GM23248 (cell line): ENCODE data around the gene ACSL6.

Source experiments
- EZH2 ChIP-seq: fragments of 200-600 bp; sonication (generic); IDR thresholded peaks from 2 replicates; pipeline ENCODE4 v1.6.1; 2018; ENCODE audit warnings: antibody characterized with exemption, mild to moderate bottlenecking; ENCODE audit not compliant: insufficient read depth, poor library complexity, severe bottlenecking
- EZH2phosphoT487 ChIP-seq: fragments of 200-600 bp; sonication (generic); IDR thresholded peaks from 2 replicates; pipeline ENCODE4 v1.6.1; 2018; ENCODE audit warnings: antibody characterized with exemption, moderate library complexity, mild to moderate bottlenecking, low read depth; ENCODE audit not compliant: insufficient read depth

- no peak for TF ChIP-seq EZH2phosphoT487
- TF ChIP-seq EZH2: no peak
Measured at GRCh38 chr5:131994533-131995226, 16.8 kb downstream of the ACSL6 start.
